ENCODE data around the gene MGAT1. TPM values are rescaled to one million over a fixed set of nuclear protein-coding genes. Genes with fewer than 3 reads are reported as not detected.
"Not testable (repeated sequence)": the region's sequence is repeated elsewhere in the genome, so short reads cannot be mapped to it uniquely, and the experiment has no call there.

Gene MGAT1
- total RNA-seq, 1 experiment from 2014 or later, result 258 TPM

DNA sequence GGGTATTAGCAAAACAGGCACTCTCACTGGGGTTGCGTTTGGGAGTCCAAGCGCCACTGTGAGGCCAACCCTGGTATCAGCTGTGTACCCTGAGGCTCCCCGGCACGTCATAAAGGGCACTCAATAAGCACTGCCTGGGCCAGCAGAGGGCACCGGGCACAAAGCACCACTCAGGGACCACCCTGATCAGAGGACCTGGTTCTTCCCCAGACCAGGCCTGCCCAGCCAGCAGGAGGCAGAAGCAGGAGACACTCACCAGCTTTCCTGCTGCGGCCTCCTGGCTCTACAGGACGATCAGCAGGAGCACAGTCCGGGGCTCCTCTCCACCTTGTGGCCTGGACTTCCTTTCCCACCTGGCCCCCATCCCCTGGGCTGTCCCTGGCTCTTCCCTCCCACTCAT lies 12.6 kb downstream of the MGAT1 start:
- in situ Hi-C loops (cut with HindIII; ENCODE audit: low sequenced_read_pairs), result no loop called here
- DNase-seq (ENCODE audit: low spot score), result no peak

DNA sequence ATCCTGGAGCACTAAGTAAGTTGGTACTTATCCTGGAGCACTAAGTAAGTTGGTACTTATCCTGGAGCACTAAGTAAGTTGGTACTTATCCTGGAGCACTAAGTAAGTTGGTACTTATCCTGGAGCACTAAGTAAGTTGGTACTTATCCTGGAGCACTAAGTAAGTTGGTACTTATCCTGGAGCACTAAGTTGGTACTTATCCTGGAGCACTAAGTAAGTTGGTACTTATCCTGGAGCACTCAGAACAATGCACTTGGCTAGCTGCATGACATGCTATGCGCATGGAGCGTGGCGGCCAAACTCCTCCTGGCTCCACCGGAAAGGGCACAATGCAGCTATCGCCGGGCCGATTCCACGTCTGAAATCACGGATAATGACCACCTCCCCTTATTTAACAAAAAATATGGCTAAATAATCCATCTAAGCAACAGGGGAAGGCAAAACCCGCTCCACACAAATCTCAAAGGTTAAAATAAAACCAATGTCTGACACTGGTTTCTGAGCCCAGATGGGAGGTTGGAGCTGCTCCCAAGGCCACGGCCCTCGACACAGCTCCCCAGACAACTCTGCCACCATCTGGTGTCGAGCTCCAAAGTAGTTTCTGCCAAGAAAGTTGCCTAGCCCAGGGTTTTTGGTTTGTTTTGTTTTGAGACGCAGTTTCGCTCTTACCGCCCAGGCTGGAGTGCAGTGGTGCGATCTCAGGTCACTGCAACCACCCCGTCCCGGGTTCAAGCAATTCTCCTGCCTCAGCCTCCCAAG lies 13.8 kb downstream of the MGAT1 start:
- DNase-seq (ENCODE audit: low spot score); in situ Hi-C loops (cut with HindIII; ENCODE audit: low sequenced_read_pairs): not testable (repeated sequence)

DNA sequence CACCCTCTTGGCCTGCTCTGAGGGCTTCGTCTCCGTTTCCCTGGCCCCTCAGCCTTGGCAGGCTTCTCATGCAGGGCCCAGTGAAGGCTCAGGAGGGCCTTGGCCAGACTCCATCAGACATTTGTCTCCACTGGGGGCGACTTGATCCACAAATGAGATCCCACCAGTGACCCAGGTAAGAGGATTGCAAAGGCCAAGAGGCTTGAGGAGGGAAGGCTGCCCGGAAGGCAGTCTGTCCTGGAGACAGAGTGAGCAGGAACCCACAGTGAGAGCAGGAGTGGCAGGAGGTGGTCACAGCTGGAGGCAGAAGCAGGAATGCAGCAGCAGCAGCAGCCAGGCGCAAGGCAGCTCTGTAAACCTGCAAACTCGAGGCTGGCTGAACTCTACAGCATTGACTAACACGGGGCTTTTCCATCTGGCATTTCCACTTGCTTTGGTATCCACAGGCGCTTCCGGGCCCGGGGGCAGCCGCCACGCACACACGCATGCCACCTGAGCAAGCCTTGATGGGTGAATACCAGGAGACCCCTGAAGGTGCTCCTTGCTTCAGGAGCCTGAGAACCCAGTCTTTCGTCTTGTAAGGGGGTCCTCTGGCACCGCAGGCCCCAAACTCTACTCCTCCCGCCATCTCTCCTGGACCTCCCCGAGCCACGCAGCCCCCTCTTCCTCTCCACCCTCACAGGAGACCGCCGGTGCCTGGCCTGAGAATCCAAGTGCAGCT lies 14.7 kb downstream of the MGAT1 start:
- in situ Hi-C loops (cut with HindIII; ENCODE audit: low sequenced_read_pairs), result no loop called here
- no peak for DNase-seq (ENCODE audit: low spot score)

DNA sequence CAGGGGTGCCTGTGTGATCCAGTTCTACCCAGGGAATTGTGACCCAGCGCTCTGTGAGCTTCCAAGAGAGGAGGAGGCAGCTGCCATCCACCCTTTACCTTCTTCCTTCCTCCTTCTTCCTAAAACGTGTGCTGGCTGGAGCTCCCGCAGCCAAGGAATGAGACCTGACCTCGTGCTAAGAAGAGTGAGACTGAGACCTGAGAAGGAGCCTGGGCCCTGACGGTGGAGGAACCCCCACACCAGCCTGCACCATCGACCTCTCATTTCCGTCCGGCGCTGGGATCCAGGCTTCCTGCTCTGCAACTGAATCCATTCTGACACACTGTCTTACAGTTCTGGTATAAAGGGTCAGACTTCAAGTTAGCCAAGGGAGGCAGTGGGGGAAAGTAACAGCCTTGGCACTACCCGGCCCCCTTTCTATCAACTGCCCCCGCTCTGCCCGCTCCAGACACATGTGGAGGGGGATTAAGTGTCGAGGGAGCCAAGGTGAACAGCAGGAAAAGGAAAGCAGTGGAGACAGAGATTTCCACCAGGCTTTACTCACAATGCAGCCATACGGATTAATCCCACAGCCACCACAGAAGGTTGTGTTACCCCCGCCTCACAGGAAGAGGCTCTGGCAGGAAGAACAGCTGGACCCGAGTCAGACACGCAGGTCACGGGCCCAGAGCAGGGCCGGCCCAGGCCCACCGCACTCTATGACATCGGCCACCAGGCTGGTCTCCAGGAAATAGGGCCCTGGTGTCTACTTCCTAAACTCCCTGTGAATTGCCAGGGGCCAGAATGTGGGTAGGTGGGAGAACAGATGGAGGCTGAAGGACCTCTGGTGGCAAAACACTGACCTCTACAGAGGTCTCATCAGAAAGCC lies 15.8 kb downstream of the MGAT1 start:
- in situ Hi-C loops (cut with HindIII; ENCODE audit: low sequenced_read_pairs), result no loop called here
- no peak for DNase-seq (ENCODE audit: low spot score)

DNA sequence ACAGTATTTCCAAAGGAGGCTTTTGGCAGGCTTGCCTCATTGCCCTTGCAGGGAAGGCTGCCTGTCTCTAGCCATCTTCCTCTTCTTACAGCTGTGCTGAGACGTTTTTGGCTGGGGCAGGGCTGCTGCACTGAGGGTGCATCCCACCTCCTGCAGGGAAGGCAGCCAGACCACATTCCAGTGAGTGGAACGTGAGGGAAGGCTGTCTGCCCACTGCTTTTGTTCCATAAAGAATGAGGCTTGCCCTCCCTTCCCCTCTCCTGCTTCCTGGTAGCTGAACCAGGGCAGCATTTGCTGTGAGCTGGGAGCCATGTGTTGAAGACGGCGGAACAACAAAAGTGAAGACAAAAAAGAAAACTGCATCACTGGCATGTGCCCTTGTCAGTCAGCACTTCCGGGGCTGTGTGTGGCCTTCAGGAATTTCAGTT lies 16.8 kb downstream of the MGAT1 start:
- no peak for DNase-seq (ENCODE audit: low spot score)
- in situ Hi-C loops (cut with HindIII; ENCODE audit: low sequenced_read_pairs), result no loop called here

DNA sequence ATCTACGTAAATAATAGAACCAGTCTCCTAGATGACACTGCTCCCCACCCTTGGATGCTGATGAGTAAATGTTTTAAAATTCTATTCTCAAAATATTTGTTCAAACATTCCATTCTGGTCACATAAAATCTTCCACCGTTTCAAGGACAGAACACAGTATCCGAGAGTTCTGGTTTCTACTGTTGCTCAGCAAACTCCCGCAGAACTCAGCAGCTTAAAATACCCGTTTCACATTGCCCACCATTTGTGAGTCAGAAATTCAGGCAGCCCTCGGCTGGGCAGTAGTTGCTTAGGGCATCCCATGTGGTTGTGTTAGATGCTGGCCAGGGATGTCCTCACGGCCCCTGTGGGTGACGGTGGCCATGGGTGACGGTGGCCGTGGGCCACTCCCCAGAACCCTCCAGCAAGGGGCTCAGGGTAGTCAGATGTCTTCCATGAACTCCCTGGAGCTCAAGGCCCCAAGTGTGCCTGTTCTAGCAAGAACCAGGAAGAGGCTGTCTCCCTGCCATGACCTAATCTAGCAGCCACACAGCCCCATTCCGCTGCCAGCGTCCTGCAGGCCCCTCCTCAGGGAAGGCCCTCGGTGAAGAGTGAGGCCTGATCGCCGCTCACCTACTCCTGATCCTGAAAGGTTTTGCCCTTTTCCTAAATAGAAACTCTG lies 17.4 kb downstream of the MGAT1 start:
- no peak for DNase-seq (ENCODE audit: low spot score)
- in situ Hi-C loops (cut with HindIII; ENCODE audit: low sequenced_read_pairs), result no loop called here

DNA sequence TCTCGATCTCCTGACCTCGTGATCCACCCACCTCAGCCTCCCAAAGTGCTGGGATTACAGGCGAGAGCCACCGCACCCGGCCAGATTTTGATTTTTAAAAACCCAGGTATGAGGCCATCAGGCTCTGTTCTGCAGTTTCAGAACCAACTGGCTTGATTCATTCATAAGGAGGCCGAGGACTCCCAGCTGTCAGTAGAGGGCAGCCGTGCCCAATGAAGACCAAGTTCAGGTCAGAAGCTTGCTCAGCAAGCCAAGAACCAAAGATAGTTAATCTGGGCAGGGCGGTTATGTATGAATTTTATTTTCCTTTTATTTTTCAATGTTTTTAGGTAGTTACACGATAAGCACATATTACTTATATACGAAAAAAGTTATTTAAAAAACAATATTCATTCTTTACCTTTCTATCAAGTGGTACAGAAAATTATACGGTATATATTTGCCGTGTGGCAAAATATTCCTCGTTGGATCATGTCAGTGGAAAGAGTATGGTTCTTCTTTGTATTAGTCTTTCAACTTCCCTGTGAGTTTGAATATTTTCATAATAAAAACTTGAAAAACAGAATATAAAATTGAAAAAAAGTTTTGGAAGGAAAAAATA lies 18.0 kb downstream of the MGAT1 start:
- DNase-seq (ENCODE audit: low spot score), result peak; percentile 84
- in situ Hi-C loops (cut with HindIII; ENCODE audit: low sequenced_read_pairs), result loop anchor here (5.0 kb wide), 1 partner anchor 103 kb away; no protein-coding TSS in a partner anchor

DNA sequence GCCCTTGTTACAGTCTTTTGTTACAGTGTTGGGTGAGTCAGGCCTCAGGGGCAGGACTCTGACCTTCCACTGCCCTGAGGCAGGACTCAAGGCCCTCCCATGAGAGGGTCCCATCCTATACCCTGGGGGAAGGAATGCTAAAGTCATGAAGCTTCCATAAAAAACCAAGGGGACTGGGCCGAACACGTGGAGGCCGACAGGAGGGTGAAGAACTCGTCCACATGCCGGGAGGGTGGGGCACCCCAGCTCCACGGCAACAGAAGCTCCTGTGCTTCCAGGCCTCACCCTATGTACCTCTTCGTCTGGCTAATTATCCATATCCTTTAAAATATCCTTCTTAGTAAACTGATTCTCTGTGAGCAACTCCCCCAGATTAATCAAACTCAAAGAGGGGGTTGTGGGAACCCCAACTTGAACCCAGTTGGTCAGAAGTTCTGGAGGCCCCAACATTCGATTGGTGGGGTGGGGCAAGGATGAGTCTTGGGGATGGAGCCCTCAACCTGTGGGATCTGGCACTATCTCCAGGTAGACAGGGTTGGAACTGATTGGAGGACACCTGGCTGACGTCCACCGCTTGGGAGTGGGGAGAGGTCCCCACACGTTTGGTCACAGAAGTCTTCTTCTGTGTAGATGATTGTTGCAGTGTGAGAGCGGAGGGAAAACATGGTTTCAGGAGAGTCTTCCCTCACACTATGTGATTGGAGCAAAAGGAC lies 19.1 kb downstream of the MGAT1 start:
- in situ Hi-C loops (cut with HindIII; ENCODE audit: low sequenced_read_pairs), result loop anchor here (5.0 kb wide), 1 partner anchor 104 kb away; no protein-coding TSS in a partner anchor

DNA sequence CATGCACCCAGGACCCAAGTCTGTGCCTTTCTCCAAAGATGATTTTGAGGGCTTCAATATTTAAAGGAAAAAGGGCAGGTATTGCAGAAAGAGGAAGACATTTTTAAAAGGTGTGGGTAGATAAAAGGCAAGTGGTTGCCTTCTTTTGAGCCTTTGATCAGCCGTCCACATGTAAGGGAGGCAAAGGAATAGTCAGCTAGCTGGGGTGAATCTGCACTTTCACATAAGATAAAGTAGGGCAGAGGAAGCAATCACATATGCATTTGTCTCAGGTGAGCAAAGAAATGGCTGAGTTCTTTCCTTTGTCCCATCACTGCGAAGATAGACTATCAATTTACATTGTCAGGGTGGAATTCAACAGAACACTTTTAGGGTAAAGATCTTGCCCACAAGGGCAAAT lies 19.9 kb downstream of the MGAT1 start:
- DNase-seq (ENCODE audit: low spot score), result no peak
- in situ Hi-C loops (cut with HindIII; ENCODE audit: low sequenced_read_pairs), result loop anchor here (5.0 kb wide), 1 partner anchor 105 kb away; no protein-coding TSS in a partner anchor

More for the DNA sequence above, 19.1 kb downstream of the MGAT1 start:
- DNase-seq (ENCODE audit: low spot score), result no peak

DNA sequence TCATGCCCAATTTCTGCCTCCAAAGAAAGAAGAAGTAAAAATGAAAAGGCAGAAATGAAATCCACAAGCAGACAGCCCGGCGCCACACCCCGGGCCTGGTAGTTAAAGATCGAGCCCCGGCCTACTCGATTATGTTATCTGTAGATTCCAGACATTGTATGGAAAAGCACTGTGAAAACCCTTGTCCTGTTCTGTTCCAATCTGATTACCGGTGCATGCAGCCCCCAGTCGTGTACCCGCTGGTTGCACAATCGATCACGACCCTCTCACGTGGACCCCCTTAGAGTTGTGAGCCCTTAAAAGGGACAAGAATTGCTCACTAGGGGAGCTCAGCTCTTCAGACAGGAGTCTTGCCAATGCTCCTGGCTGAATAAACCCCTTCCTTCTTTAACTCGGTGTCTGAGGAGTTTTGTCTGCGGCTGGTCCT lies 20.7 kb downstream of the MGAT1 start:
- DNase-seq (ENCODE audit: low spot score), result not testable (repeated sequence)
- in situ Hi-C loops (cut with HindIII; ENCODE audit: low sequenced_read_pairs), result loop anchor here (5.0 kb wide), 1 partner anchor 105 kb away; no protein-coding TSS in a partner anchor

DNA sequence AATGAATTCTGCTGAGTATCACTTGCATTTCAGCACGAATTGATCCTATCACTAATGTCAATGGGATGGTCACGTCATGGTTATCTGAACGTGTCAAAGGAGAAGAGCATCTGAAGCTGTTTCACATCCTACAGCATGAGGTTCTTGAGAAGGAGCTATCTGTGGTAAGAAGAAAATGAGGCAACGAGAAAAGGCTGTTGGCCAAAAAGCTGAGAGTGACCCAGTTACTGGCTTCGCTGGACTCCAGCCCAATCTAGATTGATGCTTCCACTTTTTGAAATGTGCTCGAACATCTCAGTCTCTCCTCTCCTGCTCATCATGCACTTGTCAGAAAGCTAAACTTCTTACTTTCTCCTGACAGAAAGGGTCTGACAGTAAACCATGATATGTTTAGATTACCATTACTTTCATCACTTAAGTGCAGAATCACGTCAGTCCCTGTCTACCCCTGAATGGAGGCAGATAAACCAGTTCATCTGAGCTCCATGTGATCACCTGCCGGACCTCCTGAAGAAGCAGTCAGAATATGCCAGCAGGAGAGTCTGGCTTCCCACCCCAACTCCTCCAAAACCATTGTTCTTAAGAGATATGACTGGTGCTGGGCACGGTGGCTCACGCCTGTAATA lies 22.5 kb downstream of the MGAT1 start:
- in situ Hi-C loops (cut with HindIII; ENCODE audit: low sequenced_read_pairs), result loop anchor here (5.0 kb wide), 1 partner anchor 107 kb away; no protein-coding TSS in a partner anchor

DNA sequence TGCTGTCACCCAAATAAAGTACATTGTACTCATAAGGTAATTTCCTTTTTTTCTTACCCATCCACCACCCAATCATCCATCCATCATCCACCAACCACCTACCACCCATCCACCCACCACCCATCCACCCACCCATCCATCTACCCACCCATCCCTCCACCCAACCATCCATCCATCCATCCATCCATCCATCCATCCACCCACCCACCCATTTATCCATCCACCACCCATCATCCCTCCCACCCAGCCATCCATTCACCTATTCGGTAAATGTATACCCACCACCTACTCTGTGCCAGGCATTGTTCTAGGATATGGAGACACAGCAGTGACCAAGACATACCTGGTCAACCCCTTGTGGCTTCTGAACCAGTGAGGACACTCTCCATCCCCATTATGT lies 25.1 kb downstream of the MGAT1 start:
- in situ Hi-C loops (cut with HindIII; ENCODE audit: low sequenced_read_pairs), result no loop called here
- DNase-seq (ENCODE audit: low spot score), result no peak

More for the DNA sequence above, 22.5 kb downstream of the MGAT1 start:
- DNase-seq (ENCODE audit: low spot score), result no peak

DNA sequence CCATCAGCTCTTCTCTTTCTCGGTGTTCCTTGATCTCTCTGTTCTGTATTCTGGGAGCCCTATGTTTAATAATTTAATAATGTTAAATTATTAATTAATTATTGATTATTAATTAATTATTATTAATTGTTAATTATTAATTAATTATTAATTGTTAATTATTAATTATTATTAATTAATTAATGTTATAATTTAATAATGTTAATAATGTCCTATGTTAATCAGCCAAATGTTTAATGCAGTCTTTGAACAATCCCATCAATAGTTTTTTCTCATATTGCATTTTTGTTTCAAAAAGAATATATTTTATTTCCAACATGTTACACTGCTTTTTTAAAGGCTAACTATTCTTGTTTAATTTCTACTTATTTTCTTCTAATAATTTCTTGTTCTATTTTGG lies 26.2 kb downstream of the MGAT1 start:
- in situ Hi-C loops (cut with HindIII; ENCODE audit: low sequenced_read_pairs), result no loop called here
- DNase-seq (ENCODE audit: low spot score), result no peak

DNA sequence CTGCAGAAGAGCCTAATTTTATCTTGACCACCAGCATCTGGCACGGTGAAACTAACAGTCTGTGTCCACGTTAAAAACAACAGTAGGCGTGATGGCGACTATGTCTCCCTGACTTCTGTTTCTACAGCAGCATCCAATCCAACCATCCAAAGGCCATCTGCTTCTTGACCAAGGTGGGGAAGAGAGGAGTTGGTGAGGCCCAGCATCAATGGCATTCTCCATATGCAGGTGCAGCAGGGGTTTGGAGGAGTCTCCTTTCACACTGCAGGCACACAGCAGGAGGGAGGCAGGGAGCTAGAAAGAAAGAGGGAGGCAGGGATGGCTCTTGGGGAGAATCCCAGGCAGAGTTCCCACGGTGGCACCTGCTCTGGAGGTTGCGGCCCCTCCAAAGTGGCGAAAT lies 27.0 kb downstream of the MGAT1 start:
- no peak for DNase-seq (ENCODE audit: low spot score)
- in situ Hi-C loops (cut with HindIII; ENCODE audit: low sequenced_read_pairs), result no loop called here

DNA sequence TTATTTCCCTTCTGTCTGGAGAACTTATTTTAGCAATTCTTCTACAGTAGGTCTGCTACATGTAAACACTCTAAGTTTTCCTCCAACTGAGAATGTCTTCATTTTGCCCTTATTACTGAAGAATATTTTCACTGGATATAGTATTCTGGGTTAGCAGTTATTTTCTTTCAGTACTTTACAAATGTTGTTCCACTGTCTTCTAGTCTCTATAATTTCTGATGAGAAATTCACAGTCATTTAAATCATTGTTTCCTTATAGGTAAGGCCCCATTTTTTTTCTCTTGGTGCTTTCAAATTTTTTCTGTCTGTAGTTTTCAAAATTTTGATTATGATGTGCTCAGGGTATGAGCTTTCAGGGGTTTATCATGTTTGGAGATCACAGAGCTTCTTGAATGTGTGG lies 30.8 kb downstream of the MGAT1 start:
- no peak for DNase-seq (ENCODE audit: low spot score)
- in situ Hi-C loops (cut with HindIII; ENCODE audit: low sequenced_read_pairs), result no loop called here

DNA sequence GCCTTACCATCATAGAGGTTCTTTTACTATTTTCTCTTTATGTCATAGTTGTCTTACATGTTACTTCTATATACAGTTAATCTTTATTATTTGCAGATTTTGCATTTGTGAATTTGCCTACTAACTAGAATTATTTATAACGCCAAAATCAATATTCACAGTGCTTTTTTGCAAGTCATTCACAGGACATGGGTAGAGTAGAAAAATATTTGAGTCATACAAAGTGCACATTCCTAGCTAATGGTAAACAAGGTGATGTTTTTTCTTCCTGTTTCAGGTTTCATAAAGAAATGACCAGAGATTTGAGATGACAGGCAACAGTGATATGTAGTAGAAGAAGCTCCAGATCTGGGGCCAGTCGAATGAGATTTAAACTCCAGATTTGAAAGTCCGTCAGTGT lies 32.8 kb downstream of the MGAT1 start:
- DNase-seq (ENCODE audit: low spot score), result no peak
- in situ Hi-C loops (cut with HindIII; ENCODE audit: low sequenced_read_pairs), result no loop called here

DNA sequence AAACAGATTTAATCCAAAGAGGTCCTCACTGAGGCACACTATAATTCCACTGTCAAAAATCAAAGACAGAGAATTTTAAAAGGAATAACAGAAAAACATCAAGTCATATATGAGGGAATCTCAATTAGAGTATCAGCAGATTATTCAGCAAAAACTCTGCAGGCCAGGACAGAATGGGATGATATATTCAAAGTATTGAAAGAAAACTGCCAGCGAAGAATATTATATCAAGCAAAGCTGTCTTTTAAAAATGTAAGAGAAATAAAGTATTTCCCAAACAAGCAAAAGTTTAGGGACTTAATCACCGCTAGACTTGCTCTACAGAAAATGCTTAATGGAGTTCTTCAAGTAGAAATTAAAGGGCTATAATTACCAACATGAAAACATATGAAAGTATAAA lies 47.0 kb downstream of the MGAT1 start:
- in situ Hi-C loops (cut with HindIII; ENCODE audit: low sequenced_read_pairs), result no loop called here
- DNase-seq (ENCODE audit: low spot score), result no peak

DNA sequence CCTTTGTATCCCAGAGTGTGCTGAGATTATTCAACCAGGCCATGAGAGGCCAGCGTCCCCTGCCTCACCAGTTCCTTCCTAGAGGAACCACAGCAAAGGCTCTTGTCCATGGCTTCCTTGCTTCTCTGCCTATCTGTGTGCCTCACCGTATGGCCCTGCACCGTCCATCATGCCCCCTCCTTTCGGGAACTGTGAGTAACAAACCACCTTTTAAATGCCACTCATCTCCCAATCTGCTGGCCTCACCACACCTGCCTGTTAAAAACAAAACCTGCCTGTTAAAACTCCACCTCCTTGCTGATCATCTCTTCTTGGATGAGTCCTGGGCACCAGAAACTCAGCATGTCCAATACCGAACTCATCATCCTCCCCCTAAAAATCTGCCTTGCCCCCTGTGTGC lies 58.4 kb downstream of the MGAT1 start:
- no peak for DNase-seq (ENCODE audit: low spot score)
- in situ Hi-C loops (cut with HindIII; ENCODE audit: low sequenced_read_pairs), result no loop called here

All from G401 (cell line).